ENCODE results near the gene ZNF567. TPM values are rescaled to one million over a fixed set of nuclear protein-coding genes. Genes with fewer than 3 reads are reported as not detected.

The ZNF567 gene
- total and polyA plus RNA-seq, 2 experiments from 2014 or later: 5.5 to 6.6 TPM

- no peak overlapping the region for H3K27ac ChIP-seq
- H3K4me3 ChIP-seq: no peak overlapping the region
- peaks cover 6% of the 10 kb centered on the region for H3K36me3 ChIP-seq
These were observed 18.8 kb upstream of the ZNF567 start for GRCh38 chr19:36668646-36669045.

GRCh38 chr19:36672368-36672767 is 15.0 kb upstream of the ZNF567 start:
- H3K9me3 ChIP-seq (ENCODE audit: low read depth): no peaks in the 10 kb centered on the region
- H3K4me1 ChIP-seq (ENCODE audit: low read depth): peaks cover 5% of the 10 kb centered on the region
- TF ChIP-seq, protein P1, sequence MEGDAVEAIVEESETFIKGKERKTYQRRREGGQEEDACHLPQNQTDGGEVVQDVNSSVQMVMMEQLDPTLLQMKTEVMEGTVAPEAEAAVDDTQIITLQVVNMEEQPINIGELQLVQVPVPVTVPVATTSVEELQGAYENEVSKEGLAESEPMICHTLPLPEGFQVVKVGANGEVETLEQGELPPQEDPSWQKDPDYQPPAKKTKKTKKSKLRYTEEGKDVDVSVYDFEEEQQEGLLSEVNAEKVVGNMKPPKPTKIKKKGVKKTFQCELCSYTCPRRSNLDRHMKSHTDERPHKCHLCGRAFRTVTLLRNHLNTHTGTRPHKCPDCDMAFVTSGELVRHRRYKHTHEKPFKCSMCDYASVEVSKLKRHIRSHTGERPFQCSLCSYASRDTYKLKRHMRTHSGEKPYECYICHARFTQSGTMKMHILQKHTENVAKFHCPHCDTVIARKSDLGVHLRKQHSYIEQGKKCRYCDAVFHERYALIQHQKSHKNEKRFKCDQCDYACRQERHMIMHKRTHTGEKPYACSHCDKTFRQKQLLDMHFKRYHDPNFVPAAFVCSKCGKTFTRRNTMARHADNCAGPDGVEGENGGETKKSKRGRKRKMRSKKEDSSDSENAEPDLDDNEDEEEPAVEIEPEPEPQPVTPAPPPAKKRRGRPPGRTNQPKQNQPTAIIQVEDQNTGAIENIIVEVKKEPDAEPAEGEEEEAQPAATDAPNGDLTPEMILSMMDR (IDR thresholded peaks at IDR 0.05; ENCODE audit: low read depth, low read length): no peak
- no peaks in the 10 kb centered on the region for H3K36me3 ChIP-seq
- no peak overlapping the region for H3K27ac ChIP-seq
- no peaks in the 10 kb centered on the region for H3K27me3 ChIP-seq
- H3K4me3 ChIP-seq: no peak overlapping the region
- no peak for DNase-seq (ENCODE audit: low read depth in 1 of 2, low spot score in 1 of 2)

More at GRCh38 chr19:36668646-36669045, 18.8 kb upstream of the ZNF567 start:
- TF ChIP-seq, protein P1 (IDR thresholded peaks at IDR 0.05; ENCODE audit: low read depth, low read length): no peak
- H3K4me1 ChIP-seq (ENCODE audit: low read depth): peaks cover 5% of the 10 kb centered on the region
- no peaks in the 10 kb centered on the region for H3K27me3 ChIP-seq
- no peaks in the 10 kb centered on the region for H3K9me3 ChIP-seq (ENCODE audit: low read depth)
- DNase-seq (ENCODE audit: low read depth in 1 of 2, low spot score in 1 of 2): no peak

GRCh38 chr19:36674201-36674600 is 13.2 kb upstream of the ZNF567 start:
- no peaks in the 10 kb centered on the region for H3K9me3 ChIP-seq (ENCODE audit: low read depth)
- no peaks in the 10 kb centered on the region for H3K4me1 ChIP-seq (ENCODE audit: low read depth)
- H3K36me3 ChIP-seq: no peaks in the 10 kb centered on the region
- H3K27me3 ChIP-seq: no peaks in the 10 kb centered on the region
- DNase-seq (ENCODE audit: low read depth in 1 of 2, low spot score in 1 of 2): no peak
- H3K4me3 ChIP-seq: no peak overlapping the region
- no peak overlapping the region for H3K27ac ChIP-seq
- TF ChIP-seq, protein P1 (IDR thresholded peaks at IDR 0.05; ENCODE audit: low read depth, low read length): no peak

GRCh38 chr19:36679455-36679854 is 8.0 kb upstream of the ZNF567 start:
- no peak overlapping the region for H3K27ac ChIP-seq
- no peaks in the 10 kb centered on the region for H3K4me1 ChIP-seq (ENCODE audit: low read depth)
- TF ChIP-seq, protein P1 (IDR thresholded peaks at IDR 0.05; ENCODE audit: low read depth, low read length): no peak
- H3K9me3 ChIP-seq (ENCODE audit: low read depth): no peaks in the 10 kb centered on the region
- no peaks in the 10 kb centered on the region for H3K27me3 ChIP-seq
- H3K36me3 ChIP-seq: no peaks in the 10 kb centered on the region
- no peak overlapping the region for H3K4me3 ChIP-seq
- DNase-seq (ENCODE audit: low read depth in 1 of 2, low spot score in 1 of 2): no peak

DNA sequence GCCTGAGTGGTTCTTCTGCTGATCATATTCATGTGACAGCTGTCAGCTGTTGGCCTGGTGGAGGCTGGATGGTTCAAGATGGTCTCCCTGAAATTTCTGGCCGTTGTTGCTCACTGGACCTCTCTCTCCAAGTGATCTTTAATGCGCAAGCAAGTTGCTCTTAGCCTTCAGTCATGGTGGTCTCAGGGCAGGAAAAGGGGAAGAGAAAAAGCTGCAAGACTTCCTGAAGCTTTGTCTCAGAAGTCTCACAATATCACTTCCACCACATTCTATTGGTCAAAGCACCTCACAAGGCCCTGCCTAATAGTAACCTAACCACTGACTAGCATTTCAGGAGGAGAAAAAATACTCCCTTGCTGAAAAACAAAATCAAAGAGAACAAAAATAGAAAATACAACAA is 1.6 kb upstream of the ZNF567 start:
- no peak overlapping the region for H3K27ac ChIP-seq
- H3K9me3 ChIP-seq (ENCODE audit: low read depth): no peaks in the 10 kb centered on the region
- H3K27me3 ChIP-seq: no peaks in the 10 kb centered on the region
- TF ChIP-seq, protein P1 (IDR thresholded peaks at IDR 0.05; ENCODE audit: low read depth, low read length): no peak
- peaks cover 15% of the 10 kb centered on the region for H3K36me3 ChIP-seq
- DNase-seq (ENCODE audit: low read depth in 1 of 2, low spot score in 1 of 2): no peak
- H3K4me3 ChIP-seq: no peak overlapping the region
- peaks cover 8% of the 10 kb centered on the region for H3K4me1 ChIP-seq (ENCODE audit: low read depth)

Data from cardiac muscle cell (in vitro differentiated cells and primary cell).